ENCODE data around the gene CHD8. TPM values are rescaled to one million over a fixed set of nuclear protein-coding genes. Genes with fewer than 3 reads are reported as not detected.

CHD8 gene
- total and polyA plus RNA-seq, 2 of the 4 experiments (the other 2 are of a cell fraction), result 32.1 to 55.0 TPM

DNA sequence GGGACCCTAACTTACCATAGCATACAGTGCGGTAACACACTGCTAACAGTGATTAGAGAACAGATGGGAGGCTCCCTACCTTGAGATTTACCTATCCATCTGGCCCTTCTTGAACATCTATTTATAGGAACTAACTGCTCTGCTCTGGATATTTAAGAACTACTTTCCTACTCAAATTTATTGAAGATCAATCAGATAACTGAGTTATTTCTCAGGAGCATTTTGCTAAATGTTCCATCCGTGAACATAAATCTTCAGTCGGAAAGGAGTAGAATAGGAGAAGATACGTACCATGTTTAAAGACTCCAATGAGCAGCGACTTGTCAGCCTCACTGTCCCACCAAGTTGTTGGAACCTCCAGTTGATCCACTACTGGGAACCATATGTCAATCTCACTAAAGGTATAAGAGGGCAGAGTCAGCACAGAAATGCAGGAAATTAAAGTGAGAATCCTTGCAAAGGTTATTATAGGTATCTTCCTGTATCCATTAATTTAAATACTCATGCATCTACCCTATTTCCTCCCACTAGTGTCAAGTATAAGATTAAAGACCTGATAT is 56.5 kb downstream of the CHD8 start:
- no TSS peak for BruUV-seq (replicated peaks)
- H3K27me3 ChIP-seq (ENCODE audit: control insufficient read depth, insufficient read depth, low read length), result no peaks in the 10 kb centered on the region
- no peak overlapping the region for H2AFZ ChIP-seq (replicated peaks; ENCODE audit: low read length, poor library complexity)
- no peak overlapping the region for H3K23ac ChIP-seq (ENCODE audit: low read depth, low read length)
- H4K91ac ChIP-seq (ENCODE audit: insufficient read depth, low read depth, low read length), result no peak overlapping the region
- no peaks in the 10 kb centered on the region for H3K9me1 ChIP-seq (ENCODE audit: insufficient read depth, low read length)
- CTCF ChIA-PET, result no interaction called here
- no peak overlapping the region for H3K9ac ChIP-seq (ENCODE audit: low read depth, low read length)
- ATAC-seq (ENCODE audit: low read depth), result no peak
- no peak overlapping the region for H2AK9ac ChIP-seq (replicated peaks; ENCODE audit: low read depth, low read length, poor library complexity)
- no peak overlapping the region for H2BK5ac ChIP-seq (ENCODE audit: low read depth, low read length, poor library complexity, severe bottlenecking)
- H3K4me1 ChIP-seq (ENCODE audit: control insufficient read depth, insufficient read depth, low read length), result no peaks in the 10 kb centered on the region
- H4K20me1 ChIP-seq (ENCODE audit: insufficient read depth, low read length), result no peaks in the 10 kb centered on the region
- no peak overlapping the region for H2BK120ac ChIP-seq (ENCODE audit: low read depth, low read length)
- POLR2A ChIA-PET (ENCODE audit: unreplicated experiment), result no interaction called here
- DNase-seq, result no peak
- no peak overlapping the region for H3K4me2 ChIP-seq (ENCODE audit: low read depth, low read length)
- H3K56ac ChIP-seq (ENCODE audit: extremely low read depth, insufficient read depth, low read length), result no peak overlapping the region
- H4K8ac ChIP-seq (ENCODE audit: low read depth in 2 of 2, low read length in 2 of 2), result no peak overlapping the region
- H3K9me3 ChIP-seq (ENCODE audit: control insufficient read depth, insufficient read depth, low read length), result no peaks in the 10 kb centered on the region
- no peak overlapping the region for H2BK15ac ChIP-seq (ENCODE audit: low read depth, low read length)
- H3K18ac ChIP-seq (ENCODE audit: low read depth, low read length), result no peak overlapping the region
- no peak overlapping the region for H3K14ac ChIP-seq (replicated peaks; ENCODE audit: low read depth, low read length)
- H4K5ac ChIP-seq (ENCODE audit: low read depth, low read length), result no peak overlapping the region
- H3K79me1 ChIP-seq (ENCODE audit: low read depth in 1 of 2, low read length in 2 of 2), result peaks cover 0 to 3% of the 10 kb centered on the region in 2 experiments; a peak in 2 of 4 replicates
- H3K4ac ChIP-seq (ENCODE audit: low read depth, low read length), result no peak overlapping the region
- intact Hi-C loops (cut with micrococcal nuclease), result loop anchor here (5.0 kb wide), 1 partner anchor 33 kb away; no protein-coding TSS in a partner anchor
- H2AK5ac ChIP-seq (ENCODE audit: low read depth, low read length), result no peak overlapping the region
- H2BK20ac ChIP-seq (ENCODE audit: low read depth, low read length), result no peak overlapping the region
- no peak for TF ChIP-seq FOS (IDR thresholded peaks at IDR 0.05; ENCODE audit: low read depth, low read length)
- TF ChIP-seq MAFK (IDR thresholded peaks at IDR 0.05; ENCODE audit: low read depth, low read length), result no peak
- no peak for TF ChIP-seq MAZ (IDR thresholded peaks at IDR 0.05; ENCODE audit: borderline replicate concordance, low read depth, low read length)
- TF ChIP-seq RAD21 (IDR thresholded peaks at IDR 0.05; ENCODE audit: low read length), result no peak
- TF ChIP-seq SMC3 (IDR thresholded peaks at IDR 0.05; ENCODE audit: low read depth, low read length), result no peak
- TF ChIP-seq, protein P1, sequence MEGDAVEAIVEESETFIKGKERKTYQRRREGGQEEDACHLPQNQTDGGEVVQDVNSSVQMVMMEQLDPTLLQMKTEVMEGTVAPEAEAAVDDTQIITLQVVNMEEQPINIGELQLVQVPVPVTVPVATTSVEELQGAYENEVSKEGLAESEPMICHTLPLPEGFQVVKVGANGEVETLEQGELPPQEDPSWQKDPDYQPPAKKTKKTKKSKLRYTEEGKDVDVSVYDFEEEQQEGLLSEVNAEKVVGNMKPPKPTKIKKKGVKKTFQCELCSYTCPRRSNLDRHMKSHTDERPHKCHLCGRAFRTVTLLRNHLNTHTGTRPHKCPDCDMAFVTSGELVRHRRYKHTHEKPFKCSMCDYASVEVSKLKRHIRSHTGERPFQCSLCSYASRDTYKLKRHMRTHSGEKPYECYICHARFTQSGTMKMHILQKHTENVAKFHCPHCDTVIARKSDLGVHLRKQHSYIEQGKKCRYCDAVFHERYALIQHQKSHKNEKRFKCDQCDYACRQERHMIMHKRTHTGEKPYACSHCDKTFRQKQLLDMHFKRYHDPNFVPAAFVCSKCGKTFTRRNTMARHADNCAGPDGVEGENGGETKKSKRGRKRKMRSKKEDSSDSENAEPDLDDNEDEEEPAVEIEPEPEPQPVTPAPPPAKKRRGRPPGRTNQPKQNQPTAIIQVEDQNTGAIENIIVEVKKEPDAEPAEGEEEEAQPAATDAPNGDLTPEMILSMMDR (conservative IDR thresholded peaks at IDR 0.05; ENCODE audit: low read depth, low read length), result no peak
- no peak for TF ChIP-seq MXI1 (IDR thresholded peaks at IDR 0.05; ENCODE audit: borderline replicate concordance, low read depth, low read length)
- H3K36me3 ChIP-seq (ENCODE audit: control insufficient read depth, insufficient read depth, low read length), result peaks cover 65% of the 10 kb centered on the region
- WGBS, 2 experiments (ENCODE audit: extremely low coverage in 2 of 2, insufficient read length in 1 of 2), result 100% methylated on average over 3 of the region's 5 CpGs; no CpG with 5 or more reads in 1 of the 2 experiments
- dilution Hi-C loops (cut with HindIII; ENCODE audit: low sequenced_read_pairs, unreplicated experiment), result no loop called here
- no peak overlapping the region for H3K4me3 ChIP-seq (ENCODE audit: insufficient read depth, low read depth, low read length)
- H3K27ac ChIP-seq (ENCODE audit: insufficient read depth, low read length), result no peak overlapping the region
- in situ Hi-C loops (cut with MboI; ENCODE audit: low sequenced_read_pairs), result no loop called here

Data from IMR-90 (cell line).